Fibroblast of lung (primary cell): ENCODE data around the gene UFC1. TPM values are rescaled to one million over a fixed set of nuclear protein-coding genes. Genes with fewer than 3 reads are reported as not detected.

Experiments
- DNase-seq, 2 donors: peaks; one replicate each; pipeline versions ENCODE4 v3.0.0 to v3.0.0-alpha.2; 2010; ENCODE audit warnings: low read depth in 2 of 2
- H2AFZ ChIP-seq: 2 replicates; pipeline ENCODE4 v1.5.1; 2012; ENCODE audit warnings: low read length, control low read depth, inconsistent platforms
- H3K27ac ChIP-seq: 2 replicates; pipeline ENCODE4 v1.5.1; 2011; ENCODE audit warnings: low read length, control low read depth; ENCODE audit not compliant: insufficient read depth
- H3K27me3 ChIP-seq: 2 replicates; pipeline ENCODE4 v1.5.1; 2011; ENCODE audit warnings: mild to moderate bottlenecking, low read length; ENCODE audit not compliant: control insufficient read depth, insufficient read depth
- H3K36me3 ChIP-seq: 2 replicates; pipeline ENCODE4 v1.5.1; 2011; ENCODE audit warnings: low read length; ENCODE audit not compliant: control insufficient read depth, insufficient read depth
- H3K4me1 ChIP-seq: 2 replicates; pipeline ENCODE4 v1.5.1; 2011; ENCODE audit warnings: low read length; ENCODE audit not compliant: control insufficient read depth, insufficient read depth; ENCODE audit errors: extremely low read depth
- H3K4me2 ChIP-seq: 2 replicates; pipeline ENCODE4 v1.5.1; 2011; ENCODE audit warnings: low read length, control low read depth; ENCODE audit not compliant: insufficient read depth; ENCODE audit errors: extremely low read depth
- H3K4me3 ChIP-seq, 4 experiments: fragments of 200-600 bp in 1 of 4; sonication (generic) in 1 of 4; replicated peaks in 1 of 4; 2 replicates each; pipeline ENCODE4 v1.5.1; 2011 to 2016; ENCODE audit warnings: low read length in 4 of 4, low read depth in 3 of 4, mild to moderate bottlenecking in 3 of 4, control low read depth in 2 of 4, inconsistent platforms in 1 of 4, mixed read lengths in 1 of 4; ENCODE audit not compliant: insufficient read depth in 1 of 4; ENCODE audit errors: control extremely low read depth in 1 of 4
- H3K79me2 ChIP-seq: 2 replicates; pipeline ENCODE4 v1.5.1; 2012; ENCODE audit warnings: mild to moderate bottlenecking, low read length, inconsistent platforms; ENCODE audit not compliant: control insufficient read depth, insufficient read depth
- H3K9ac ChIP-seq: 2 replicates; pipeline ENCODE4 v1.5.1; 2011; ENCODE audit warnings: mild to moderate bottlenecking, low read length, control low read depth; ENCODE audit not compliant: insufficient read depth
- H3K9me3 ChIP-seq: 2 replicates; pipeline ENCODE4 v1.5.1; 2012; ENCODE audit warnings: low read depth, low read length; ENCODE audit not compliant: control insufficient read depth, insufficient read depth
- H4K20me1 ChIP-seq: 2 replicates; pipeline ENCODE4 v1.5.1; 2011; ENCODE audit warnings: low read length; ENCODE audit not compliant: control insufficient read depth, insufficient read depth; ENCODE audit errors: extremely low read depth
- CTCF ChIP-seq, 2 donors: IDR thresholded peaks in 1 of 2; conservative IDR thresholded peaks in 1 of 2; 1 replicate in 1 of 2; 2 replicates in 1 of 2; pipeline ENCODE4 v1.5.1; 2011 to 2012; ENCODE audit warnings: low read length in 2 of 2, control low read depth in 1 of 2, inconsistent platforms in 1 of 2, low read depth in 1 of 2, mild to moderate bottlenecking in 1 of 2
- EZH2 ChIP-seq: IDR thresholded peaks from 2 replicates; pipeline ENCODE4 v1.5.1; 2012; ENCODE audit warnings: low read length, control low read depth, mild to moderate bottlenecking; ENCODE audit errors: missing control alignments
- polyA plus RNA-seq, 2 donors: library from polyadenylated mRNA; depleted of rRNA in 1 of 2; stranded (reverse) in 1 of 2; unstranded in 1 of 2; fragments of >200 nt; gene quantifications; 2 replicates each; pipeline ENCODE4 v1.2.1, GENCODE V29; 2011 to 2012; ENCODE audit warnings: missing spikeins in 1 of 2
- total RNA-seq: library from RNA; depleted of rRNA; stranded (reverse); fragments of >200 nt; gene quantifications from 2 replicates; pipeline ENCODE4 v1.2.1, GENCODE V29; 2014

Gene UFC1
- total and polyA plus RNA-seq, 2 donors (not counting 1 experiment from before 2014, with no cell fraction given), result 87.0 to 154 TPM

- Histone ChIP-seq H3K27me3 (no peaks in the 10 kb centered on the region), H3K4me1 (peaks cover 15% of the 10 kb centered on the region), H3K9ac (peak overlapping the region; percentile 97), H4K20me1 (peaks cover 2% of the 10 kb centered on the region), H3K27ac (peak overlapping the region; percentile 100), H3K4me3 (peak overlapping the region; percentile 85 to 100 (median 96)), H3K4me2 (peak overlapping the region; percentile 100), H3K79me2 (peaks cover 48% of the 10 kb centered on the region), H2AFZ (no peak overlapping the region), H3K36me3 (peaks cover 29% of the 10 kb centered on the region), H3K9me3 (no peaks in the 10 kb centered on the region)
- TF ChIP-seq EZH2 (no peak), CTCF (conservative IDR thresholded peaks at IDR 0.05 in 1 of 2, IDR thresholded peaks at IDR 0.05 in 1 of 2; ENCODE audit: low read depth in 1 of 2, low read length in 2 of 2) (peak; percentile 38 to 51)
- DNase-seq, result peak; percentile 75 to 80
These were observed 34.5 kb upstream of the UFC1 start for GRCh38 chr1:161119092-161119903.

DNA sequence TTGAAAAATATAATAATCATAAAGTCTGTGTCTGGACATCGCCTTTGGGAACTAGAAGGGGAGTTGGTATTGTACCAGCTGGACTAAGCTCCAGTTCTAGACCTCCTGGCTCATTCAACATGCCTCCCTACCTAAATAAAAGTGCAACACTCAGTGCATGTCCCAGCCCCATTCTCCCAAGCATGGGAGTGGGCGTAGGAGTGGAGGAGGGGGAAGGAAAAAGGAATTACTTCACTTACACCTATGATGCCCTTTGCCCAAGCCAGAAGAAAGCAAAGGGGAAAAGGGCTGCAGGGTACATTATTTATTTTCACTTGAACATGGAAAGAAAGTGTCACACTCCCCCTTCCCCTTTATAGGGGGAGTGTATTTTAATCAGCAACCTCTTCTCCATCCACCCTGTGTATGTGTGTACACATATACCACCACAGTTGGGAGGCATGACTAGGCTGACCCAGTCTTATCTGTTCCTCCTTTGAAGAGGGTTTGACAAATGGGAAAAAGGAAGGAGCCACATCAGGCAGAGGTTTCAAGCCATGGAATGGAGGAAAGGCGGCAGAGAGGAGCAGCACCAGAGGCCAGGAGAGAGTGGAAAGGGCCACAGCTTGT lies 32.6 kb upstream of the UFC1 start:
- Histone ChIP-seq H3K9me3 (no peaks in the 10 kb centered on the region), H2AFZ (no peak overlapping the region), H3K4me3 (no peak overlapping the region), H3K27ac (no peak overlapping the region), H3K9ac (no peak overlapping the region), H4K20me1 (no peaks in the 10 kb centered on the region), H3K79me2 (peaks cover 37% of the 10 kb centered on the region), H3K4me2 (no peak overlapping the region), H3K27me3 (no peaks in the 10 kb centered on the region), H3K4me1 (peaks cover 12% of the 10 kb centered on the region), H3K36me3 (peaks cover 34% of the 10 kb centered on the region)
- no peak for DNase-seq
- TF ChIP-seq EZH2, result no peak
- TF ChIP-seq CTCF (conservative IDR thresholded peaks at IDR 0.05 in 1 of 2, IDR thresholded peaks at IDR 0.05 in 1 of 2; ENCODE audit: low read depth in 1 of 2, low read length in 2 of 2), result no peak

DNA sequence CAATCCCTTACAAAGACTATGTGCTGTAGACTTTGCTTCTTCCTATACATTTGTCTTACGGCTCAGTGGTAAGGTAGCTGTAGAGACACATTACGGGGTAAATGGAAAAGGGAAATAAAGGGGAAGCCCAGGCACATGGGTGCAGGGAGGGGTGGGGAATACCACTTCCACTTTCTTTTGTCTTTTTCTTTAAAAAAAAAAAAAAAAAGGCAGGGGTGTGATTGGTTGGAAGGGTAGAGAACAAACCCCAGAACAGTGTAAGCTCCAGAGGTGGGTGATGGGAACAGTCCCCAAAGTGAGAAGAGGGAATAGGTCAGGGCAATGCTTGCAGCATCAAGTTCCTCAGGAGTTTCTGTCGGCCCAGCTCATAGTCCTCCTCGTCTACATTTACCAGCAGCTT lies 31.9 kb upstream of the UFC1 start:
- Histone ChIP-seq H2AFZ (no peak overlapping the region), H3K79me2 (peaks cover 32% of the 10 kb centered on the region), H3K4me1 (peaks cover 10% of the 10 kb centered on the region), H3K36me3 (peaks cover 34% of the 10 kb centered on the region), H3K27ac (no peak overlapping the region), H3K4me2 (no peak overlapping the region), H3K27me3 (no peaks in the 10 kb centered on the region), H4K20me1 (no peaks in the 10 kb centered on the region), H3K9me3 (no peaks in the 10 kb centered on the region), H3K9ac (no peak overlapping the region), H3K4me3 (no peak overlapping the region)
- DNase-seq, result no peak
- TF ChIP-seq CTCF (conservative IDR thresholded peaks at IDR 0.05 in 1 of 2, IDR thresholded peaks at IDR 0.05 in 1 of 2; ENCODE audit: low read depth in 1 of 2, low read length in 2 of 2), result no peak
- TF ChIP-seq EZH2, result no peak
